IMR-90 (cell line): Measurements from ENCODE around the gene ACTN1.

Experiments used
- POLR2A ChIP-seq: IDR thresholded peaks from 2 replicates; pipeline ENCODE4 v1.6.1; 2012; ENCODE audit warnings: mild to moderate bottlenecking, low read depth, low read length
- TF ChIP-seq, protein P1 (sequence below): fragments of 150-350 bp; IDR thresholded peaks from 2 replicates; pipeline ENCODE4 v1.6.1; 2017; ENCODE audit warnings: mild to moderate bottlenecking, antibody characterized with exemption, low read length, low read depth
- TF ChIP-seq, protein P2 (sequence below): conservative IDR thresholded peaks from 2 replicates; pipeline ENCODE4 v1.5.1; 2012; ENCODE audit warnings: mild to moderate bottlenecking, low read depth, low read length, improper control_type of control experiment

DNA sequence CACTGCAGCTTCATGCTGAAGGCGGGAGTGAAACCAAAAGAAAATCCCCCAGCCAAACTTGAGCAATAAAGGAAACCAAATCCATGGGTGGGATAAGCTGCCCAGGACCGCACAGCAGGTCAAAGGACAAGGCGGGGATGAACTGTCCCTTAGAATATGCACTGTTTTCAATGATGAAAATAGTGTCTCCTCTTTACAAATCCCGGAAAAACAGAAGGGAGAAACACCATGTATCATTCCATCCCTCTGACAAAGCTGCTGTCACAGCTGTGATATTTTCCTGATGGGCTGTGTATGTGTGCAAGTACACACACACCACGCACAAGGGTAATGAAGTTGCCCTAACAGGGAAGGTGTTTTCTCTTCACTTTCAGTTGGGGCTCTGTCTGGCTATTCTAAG lies 70.3 kb downstream of the ACTN1 start:
- TF ChIP-seq, protein P1, sequence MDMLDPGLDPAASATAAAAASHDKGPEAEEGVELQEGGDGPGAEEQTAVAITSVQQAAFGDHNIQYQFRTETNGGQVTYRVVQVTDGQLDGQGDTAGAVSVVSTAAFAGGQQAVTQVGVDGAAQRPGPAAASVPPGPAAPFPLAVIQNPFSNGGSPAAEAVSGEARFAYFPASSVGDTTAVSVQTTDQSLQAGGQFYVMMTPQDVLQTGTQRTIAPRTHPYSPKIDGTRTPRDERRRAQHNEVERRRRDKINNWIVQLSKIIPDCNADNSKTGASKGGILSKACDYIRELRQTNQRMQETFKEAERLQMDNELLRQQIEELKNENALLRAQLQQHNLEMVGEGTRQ = no peak
- TF ChIP-seq, protein P2, sequence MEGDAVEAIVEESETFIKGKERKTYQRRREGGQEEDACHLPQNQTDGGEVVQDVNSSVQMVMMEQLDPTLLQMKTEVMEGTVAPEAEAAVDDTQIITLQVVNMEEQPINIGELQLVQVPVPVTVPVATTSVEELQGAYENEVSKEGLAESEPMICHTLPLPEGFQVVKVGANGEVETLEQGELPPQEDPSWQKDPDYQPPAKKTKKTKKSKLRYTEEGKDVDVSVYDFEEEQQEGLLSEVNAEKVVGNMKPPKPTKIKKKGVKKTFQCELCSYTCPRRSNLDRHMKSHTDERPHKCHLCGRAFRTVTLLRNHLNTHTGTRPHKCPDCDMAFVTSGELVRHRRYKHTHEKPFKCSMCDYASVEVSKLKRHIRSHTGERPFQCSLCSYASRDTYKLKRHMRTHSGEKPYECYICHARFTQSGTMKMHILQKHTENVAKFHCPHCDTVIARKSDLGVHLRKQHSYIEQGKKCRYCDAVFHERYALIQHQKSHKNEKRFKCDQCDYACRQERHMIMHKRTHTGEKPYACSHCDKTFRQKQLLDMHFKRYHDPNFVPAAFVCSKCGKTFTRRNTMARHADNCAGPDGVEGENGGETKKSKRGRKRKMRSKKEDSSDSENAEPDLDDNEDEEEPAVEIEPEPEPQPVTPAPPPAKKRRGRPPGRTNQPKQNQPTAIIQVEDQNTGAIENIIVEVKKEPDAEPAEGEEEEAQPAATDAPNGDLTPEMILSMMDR = no peak
- TF ChIP-seq POLR2A = 0 out of 2 replicates have a peak, but pooled peaks have one; percentile 13
